Stimulated activated naive CD8-positive, alpha-beta T cell treated with anti-CD3 and anti-CD28 coated beads, Interleukin-15, Interleukin-2, amounts not matched to agents 100 ng/mL and 50 ng/mL, for 24 hours (primary cell): Measurements from ENCODE around the gene FAM174B.
A peak's percentile ranks its signal among the peaks of the same experiment; 100 is the strongest.

Source experiments
- H3K27ac Mint-ChIP-seq: one replicate; pipeline ENCODE4 v1.8.0; 2021; ENCODE audit warnings: mild to moderate bottlenecking, mixed read lengths
- H3K27me3 Mint-ChIP-seq: one replicate; pipeline ENCODE4 v1.8.0; 2021; ENCODE audit warnings: mixed read lengths
- H3K36me3 Mint-ChIP-seq: one replicate; pipeline ENCODE4 v1.8.0; 2021; ENCODE audit warnings: low read depth, mixed read lengths
- H3K4me1 Mint-ChIP-seq: one replicate; pipeline ENCODE4 v1.8.0; 2021; ENCODE audit warnings: low read depth, mixed read lengths
- H3K4me3 Mint-ChIP-seq: one replicate; pipeline ENCODE4 v1.8.0; 2021; ENCODE audit warnings: mild to moderate bottlenecking, mixed read lengths
- H3K9me3 Mint-ChIP-seq: one replicate; pipeline ENCODE4 v1.8.0; 2021; ENCODE audit warnings: mixed read lengths

The FAM174B gene

DNA sequence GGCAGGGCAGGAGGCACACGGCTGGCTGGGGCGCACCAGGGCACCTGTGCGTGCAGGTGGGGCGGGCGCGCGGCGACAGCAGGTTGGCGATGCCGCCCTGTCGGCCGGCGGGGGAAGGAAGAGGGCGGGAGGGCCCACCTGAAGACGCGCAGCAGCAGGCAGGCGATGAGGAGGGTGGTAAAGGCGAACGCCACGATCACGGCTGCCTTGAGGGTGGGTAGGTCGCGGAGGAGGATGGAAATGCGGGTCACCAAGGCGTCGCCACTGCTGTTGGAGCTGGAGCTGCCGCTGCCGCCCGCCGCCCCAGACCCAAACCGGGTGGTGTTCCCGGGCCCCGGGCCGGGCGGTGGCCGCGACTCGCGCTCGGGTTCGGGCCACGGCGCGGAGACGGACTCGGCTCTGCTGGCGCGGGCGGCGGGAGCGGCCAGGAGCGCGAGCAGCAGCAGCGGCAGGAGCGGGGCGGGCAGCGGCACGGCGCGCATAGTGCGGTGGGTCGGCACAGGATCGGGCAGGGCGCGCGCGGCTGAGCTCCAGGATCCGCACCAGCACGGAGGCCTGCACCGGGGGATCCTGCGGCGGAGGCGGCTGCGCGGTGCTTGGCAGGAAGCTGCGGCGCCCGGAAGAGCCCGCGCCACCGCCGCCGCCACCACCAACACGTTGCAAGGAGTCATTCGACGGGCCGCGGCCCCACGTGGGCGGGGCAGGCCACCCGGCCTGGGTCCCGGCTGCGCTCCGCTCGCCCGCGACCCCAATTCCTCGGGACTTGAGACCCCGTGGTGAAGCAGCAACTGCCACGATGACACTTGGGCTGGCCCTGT is at the start of gene FAM174B:
Gene FAM174B (minus strand): TSS at position 598 of the 818 bp plus-strand sequence.
- H3K9me3 Mint-ChIP-seq = no peaks in the 10 kb centered on the region
- no peaks in the 10 kb centered on the region for H3K36me3 Mint-ChIP-seq
- H3K27me3 Mint-ChIP-seq = peaks cover 43% of the 10 kb centered on the region
- peaks cover 9% of the 10 kb centered on the region for H3K4me1 Mint-ChIP-seq
- no peak within 1 kb of the TSS for H3K27ac Mint-ChIP-seq
- peak within 1 kb of the TSS; percentile 77 for H3K4me3 Mint-ChIP-seq

DNA sequence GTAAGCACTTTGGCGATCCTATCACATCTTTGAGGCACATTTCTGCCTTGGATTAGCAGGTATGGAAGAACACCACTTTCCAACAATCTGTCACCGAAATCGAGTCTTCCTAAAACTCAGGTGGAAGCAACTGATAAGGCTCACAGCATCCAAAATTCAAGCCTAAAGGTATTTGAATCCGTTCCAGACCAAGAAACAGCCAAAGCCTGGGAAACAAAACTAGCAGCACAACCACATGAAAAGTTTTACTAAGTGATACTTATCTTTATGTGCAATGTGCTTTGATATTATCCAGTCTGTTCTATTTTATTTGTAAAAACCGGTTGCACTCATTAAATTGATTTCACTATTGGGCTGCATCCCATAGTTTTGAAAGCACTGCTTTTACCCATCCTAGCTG is 40.5 kb upstream of the FAM174B start:
- Mint-ChIP-seq H3K4me3 (no peak overlapping the region), H3K36me3 (peaks cover 4% of the 10 kb centered on the region), H3K27me3 (peaks cover 13% of the 10 kb centered on the region), H3K4me1 (no peaks in the 10 kb centered on the region), H3K9me3 (no peaks in the 10 kb centered on the region), H3K27ac (no peak overlapping the region)

DNA sequence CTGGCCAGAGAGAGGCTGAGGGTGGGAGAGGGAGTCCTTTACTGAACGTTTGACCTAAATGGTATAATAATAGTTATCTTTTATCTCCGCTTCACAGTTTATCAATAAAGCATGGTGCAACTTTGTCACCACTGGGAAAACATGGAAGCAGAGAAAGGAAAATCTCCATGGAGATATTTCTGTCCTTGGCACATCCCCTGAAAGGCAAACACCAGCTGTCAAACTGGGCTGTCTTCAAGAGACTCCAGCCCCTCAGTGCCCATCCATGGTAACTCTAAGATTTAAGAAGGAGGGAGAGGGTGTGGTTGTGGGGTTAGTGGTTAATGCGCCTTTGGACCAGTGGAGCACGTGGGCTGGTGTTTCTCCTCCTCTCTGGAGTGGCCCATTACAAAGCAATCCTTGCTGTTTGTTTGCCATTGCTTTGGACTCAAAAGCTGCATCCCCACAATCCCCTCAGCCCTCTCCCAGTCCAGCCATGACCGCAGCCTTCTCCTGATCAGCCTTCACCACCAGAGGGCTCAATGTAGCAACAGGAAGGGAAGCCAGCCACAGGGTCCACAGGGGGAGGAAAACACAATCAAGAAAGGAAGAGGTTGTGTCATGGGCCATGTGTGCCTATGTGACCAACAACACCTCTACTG is 38.2 kb upstream of the FAM174B start:
- Mint-ChIP-seq H3K9me3 (no peaks in the 10 kb centered on the region), H3K4me1 (no peaks in the 10 kb centered on the region), H3K27me3 (peaks cover 23% of the 10 kb centered on the region), H3K36me3 (peaks cover 3% of the 10 kb centered on the region), H3K4me3 (no peak overlapping the region), H3K27ac (no peak overlapping the region)

DNA sequence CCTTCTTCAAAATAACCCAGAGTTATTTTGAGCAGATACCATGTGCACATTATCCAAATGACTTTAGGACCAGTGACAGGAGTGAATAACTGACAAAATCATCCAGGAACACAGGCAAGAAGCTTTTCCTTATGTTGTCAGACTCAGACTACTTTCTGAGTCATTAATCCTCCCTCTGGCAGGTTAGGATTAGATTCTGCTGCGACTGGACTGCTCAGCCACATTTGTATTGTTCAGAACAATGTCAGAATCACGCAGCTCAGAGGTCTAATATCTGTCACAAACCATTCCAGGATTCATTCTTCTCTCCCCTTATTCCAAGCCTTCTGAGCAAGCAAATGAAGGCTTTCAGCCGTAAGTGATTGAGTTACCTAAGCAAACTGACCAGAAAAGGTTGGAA is 34.8 kb upstream of the FAM174B start:
- Mint-ChIP-seq H3K27me3 (peaks cover 15% of the 10 kb centered on the region), H3K4me1 (no peaks in the 10 kb centered on the region), H3K36me3 (no peaks in the 10 kb centered on the region), H3K9me3 (peaks cover 8% of the 10 kb centered on the region), H3K4me3 (no peak overlapping the region), H3K27ac (no peak overlapping the region)

DNA sequence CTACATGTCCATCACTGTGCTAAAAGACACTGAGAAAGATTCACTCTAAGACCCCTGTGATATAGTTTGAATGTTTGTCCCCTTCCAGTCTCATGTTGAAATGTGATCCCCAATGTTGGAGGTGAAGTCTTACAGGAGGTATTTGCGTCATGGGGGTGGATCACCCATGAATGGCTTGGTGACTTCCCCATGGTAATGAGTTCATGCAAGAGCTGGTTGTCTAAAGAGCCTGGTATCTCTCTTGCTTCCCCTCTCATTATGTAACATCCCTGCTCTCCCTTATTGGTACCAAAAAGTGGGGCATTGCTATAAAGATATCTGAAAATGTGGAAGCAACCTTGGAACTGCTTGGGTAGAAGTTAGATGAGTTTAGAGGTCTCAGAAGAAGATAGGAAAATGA is 32.2 kb upstream of the FAM174B start:
- Mint-ChIP-seq H3K27me3 (peaks cover 15% of the 10 kb centered on the region), H3K27ac (no peak overlapping the region), H3K9me3 (peaks cover 8% of the 10 kb centered on the region), H3K4me1 (no peaks in the 10 kb centered on the region), H3K4me3 (no peak overlapping the region), H3K36me3 (no peaks in the 10 kb centered on the region)

DNA sequence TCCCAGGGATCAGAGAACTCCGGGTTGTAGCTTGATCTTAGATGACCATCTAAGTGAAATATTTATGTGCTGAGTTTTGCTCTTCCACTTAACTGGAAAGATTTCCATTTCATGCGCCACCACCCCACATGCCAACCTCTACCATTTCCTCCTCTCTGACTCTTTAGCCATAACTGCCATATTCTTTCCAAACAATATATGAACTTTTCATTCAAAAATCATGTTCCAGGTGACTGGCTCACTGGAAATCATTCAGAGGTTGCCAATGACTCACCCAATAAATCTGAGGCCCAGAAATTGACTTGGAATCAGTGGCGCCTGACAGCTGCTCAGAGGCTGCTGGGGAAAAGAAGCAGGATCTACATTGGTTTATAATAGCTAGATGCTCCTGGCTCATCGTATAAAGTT is 31.6 kb upstream of the FAM174B start:
- H3K27me3 Mint-ChIP-seq = peaks cover 15% of the 10 kb centered on the region
- H3K4me3 Mint-ChIP-seq = no peak overlapping the region
- H3K4me1 Mint-ChIP-seq = no peaks in the 10 kb centered on the region
- H3K36me3 Mint-ChIP-seq = no peaks in the 10 kb centered on the region
- H3K9me3 Mint-ChIP-seq = peaks cover 8% of the 10 kb centered on the region
- no peak overlapping the region for H3K27ac Mint-ChIP-seq

DNA sequence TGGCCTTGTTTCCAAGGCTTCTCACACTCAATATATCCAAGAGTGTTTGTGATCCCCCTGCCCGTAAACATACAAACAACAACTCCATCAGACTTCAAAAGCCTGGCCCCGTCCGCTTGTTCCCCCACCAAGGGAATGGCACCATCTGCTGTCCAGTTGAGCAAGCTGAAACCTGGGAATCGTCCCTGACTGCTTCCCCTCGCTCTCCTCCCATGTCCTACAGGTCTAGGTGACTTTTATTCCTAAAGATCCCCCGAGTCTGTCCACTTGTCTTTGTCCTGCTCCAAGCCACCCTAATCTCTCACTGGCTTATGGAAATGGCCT is 27.9 kb upstream of the FAM174B start:
- Mint-ChIP-seq H3K4me3 (no peak overlapping the region), H3K27ac (no peak overlapping the region), H3K9me3 (peaks cover 8% of the 10 kb centered on the region), H3K4me1 (no peaks in the 10 kb centered on the region), H3K36me3 (no peaks in the 10 kb centered on the region), H3K27me3 (peaks cover 11% of the 10 kb centered on the region)

DNA sequence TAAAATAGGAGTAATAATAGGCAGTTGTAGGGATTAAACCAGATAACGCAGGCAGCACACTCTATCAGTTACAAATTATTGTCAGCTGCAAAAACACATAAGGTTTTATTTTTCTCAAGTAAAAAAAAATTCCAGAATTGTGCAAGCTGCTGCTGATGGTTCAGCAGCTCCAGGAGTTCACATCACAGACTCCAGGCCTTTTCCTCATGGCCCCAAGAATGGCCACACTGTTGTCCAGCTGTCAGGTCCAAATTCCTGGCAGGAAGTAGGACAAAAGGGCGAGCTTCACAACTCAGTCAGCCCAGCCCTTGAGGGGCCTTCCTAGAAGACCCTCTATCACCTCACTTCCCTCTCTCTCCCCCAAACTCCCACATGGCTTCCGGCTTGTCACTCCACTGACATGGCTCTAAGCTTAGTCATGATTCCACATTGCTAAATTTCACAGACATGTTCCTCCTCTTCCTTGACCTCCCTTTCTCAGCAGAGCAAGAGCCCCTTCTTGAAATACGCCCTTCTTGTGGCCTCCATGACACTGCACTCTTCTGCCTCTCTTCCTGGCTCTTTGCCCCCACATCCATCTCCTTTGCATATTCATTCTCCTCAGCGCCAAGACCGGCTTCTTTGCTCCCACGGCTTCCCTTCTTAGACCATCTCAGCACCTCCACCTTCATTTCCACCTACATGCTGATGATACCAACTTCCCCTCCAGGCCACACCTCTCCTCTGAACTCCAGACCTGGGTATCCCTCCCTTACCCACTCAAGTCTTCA is 27.4 kb upstream of the FAM174B start:
- no peak overlapping the region for H3K4me3 Mint-ChIP-seq
- H3K9me3 Mint-ChIP-seq = peaks cover 3% of the 10 kb centered on the region
- no peaks in the 10 kb centered on the region for H3K36me3 Mint-ChIP-seq
- no peak overlapping the region for H3K27ac Mint-ChIP-seq
- no peaks in the 10 kb centered on the region for H3K4me1 Mint-ChIP-seq
- H3K27me3 Mint-ChIP-seq = peaks cover 15% of the 10 kb centered on the region

DNA sequence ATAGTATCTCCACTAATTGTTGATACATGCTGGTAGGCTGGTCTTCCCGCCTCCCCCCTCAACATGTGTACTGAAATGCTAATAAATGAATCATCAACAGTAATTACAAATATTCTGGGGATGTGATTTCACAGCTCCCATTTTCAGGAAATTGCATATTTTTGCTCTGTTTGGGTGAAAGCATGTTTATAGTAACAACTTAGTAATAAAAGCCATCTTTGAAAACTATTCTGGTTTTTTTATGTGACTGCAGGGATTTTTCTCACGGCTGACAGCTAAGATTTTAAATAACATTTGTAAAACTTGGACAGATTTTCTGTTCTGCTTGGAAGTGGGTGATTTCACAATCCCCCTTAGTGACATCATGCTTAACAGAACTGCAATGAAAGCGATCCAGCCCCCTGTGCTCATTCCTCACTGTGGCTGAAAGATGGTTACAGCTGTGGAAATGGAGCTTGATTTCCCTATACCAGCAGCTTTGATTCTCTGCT is 25.6 kb upstream of the FAM174B start:
- H3K27ac Mint-ChIP-seq = no peak overlapping the region
- H3K9me3 Mint-ChIP-seq = no peaks in the 10 kb centered on the region
- H3K4me3 Mint-ChIP-seq = no peak overlapping the region
- no peaks in the 10 kb centered on the region for H3K4me1 Mint-ChIP-seq
- peaks cover 12% of the 10 kb centered on the region for H3K27me3 Mint-ChIP-seq
- H3K36me3 Mint-ChIP-seq = no peaks in the 10 kb centered on the region

DNA sequence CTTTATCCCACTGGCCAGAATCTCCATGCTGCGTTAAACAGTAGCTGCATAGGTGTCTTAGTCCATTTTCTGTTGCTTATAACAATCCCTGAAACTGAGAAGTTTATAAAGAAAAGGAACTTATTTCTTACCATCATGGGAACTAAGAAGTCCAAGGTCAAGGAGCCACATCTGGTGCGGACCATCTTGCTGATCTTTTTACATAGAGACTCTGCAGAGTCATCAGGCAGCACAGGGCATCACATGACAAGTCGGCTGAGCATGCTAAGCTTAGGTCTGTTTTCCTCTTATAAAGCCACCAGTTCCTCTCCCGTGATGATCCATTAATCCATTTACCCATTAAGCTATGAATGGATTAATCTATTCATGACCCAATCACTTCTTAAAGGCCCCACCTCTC is 22.4 kb upstream of the FAM174B start:
- Mint-ChIP-seq H3K9me3 (no peaks in the 10 kb centered on the region), H3K27ac (no peak overlapping the region), H3K4me1 (no peaks in the 10 kb centered on the region), H3K27me3 (peaks cover 12% of the 10 kb centered on the region), H3K36me3 (no peaks in the 10 kb centered on the region), H3K4me3 (no peak overlapping the region)

DNA sequence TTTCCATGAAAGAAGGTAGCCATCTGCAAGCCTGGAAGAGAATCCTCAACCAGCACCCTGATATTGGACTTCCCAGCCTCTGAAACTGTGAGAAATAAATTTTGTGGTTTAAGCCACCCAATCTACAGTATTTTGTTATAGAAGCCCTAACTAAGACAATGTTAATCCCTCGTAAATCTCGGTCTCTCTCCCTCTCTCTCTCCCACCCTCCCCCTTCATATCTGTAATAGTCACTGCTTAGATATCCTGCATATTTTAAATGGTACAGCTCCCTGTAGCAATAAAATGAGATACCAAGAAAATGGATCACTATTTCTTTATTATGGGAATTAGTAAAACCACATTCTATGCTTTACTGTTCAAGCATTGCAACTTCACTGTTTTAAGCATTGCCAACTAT is 21.0 kb upstream of the FAM174B start:
- Mint-ChIP-seq H3K27me3 (peaks cover 12% of the 10 kb centered on the region), H3K4me1 (no peaks in the 10 kb centered on the region), H3K36me3 (no peaks in the 10 kb centered on the region), H3K9me3 (no peaks in the 10 kb centered on the region), H3K4me3 (no peak overlapping the region), H3K27ac (no peak overlapping the region)

DNA sequence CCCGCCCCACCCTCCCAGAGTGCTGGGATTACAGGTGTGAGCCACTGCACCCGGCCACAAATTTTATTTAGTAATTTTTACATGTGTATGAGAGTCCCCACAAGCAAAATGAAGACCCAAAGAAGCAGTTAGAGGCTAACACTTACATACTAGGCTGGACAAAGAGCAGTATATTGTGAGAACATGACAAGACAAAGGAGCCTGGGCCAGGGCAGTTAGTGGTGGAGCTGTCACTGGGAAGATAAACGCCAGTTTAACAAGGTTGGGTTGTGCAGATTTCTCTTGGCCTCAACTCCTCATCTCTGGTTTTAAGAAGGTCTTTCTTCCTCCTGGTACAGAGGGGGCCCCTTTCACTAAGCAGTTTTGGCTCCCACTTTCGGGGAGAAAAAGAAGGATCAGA is 19.9 kb upstream of the FAM174B start:
- H3K27me3 Mint-ChIP-seq = peaks cover 12% of the 10 kb centered on the region
- H3K4me1 Mint-ChIP-seq = no peaks in the 10 kb centered on the region
- no peak overlapping the region for H3K27ac Mint-ChIP-seq
- no peaks in the 10 kb centered on the region for H3K36me3 Mint-ChIP-seq
- H3K9me3 Mint-ChIP-seq = no peaks in the 10 kb centered on the region
- no peak overlapping the region for H3K4me3 Mint-ChIP-seq

DNA sequence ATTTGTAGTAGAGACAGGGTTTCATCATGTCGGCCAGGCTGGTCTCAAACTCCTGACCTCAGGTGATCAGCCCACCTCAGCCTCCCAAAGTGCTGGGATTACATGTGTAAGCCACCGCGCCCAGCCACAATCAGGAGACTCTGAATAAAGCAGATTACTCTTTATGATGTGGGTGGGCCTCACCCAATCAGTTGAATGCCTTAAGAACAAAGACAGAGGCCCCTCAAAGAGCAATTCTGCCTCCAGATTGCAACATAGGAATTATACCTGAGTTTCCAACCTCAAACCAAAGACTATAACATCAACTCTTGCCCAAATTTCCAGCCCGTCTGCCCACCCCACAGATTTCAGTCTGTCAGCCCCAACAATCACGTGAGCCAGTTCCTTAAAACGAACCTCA is 18.8 kb upstream of the FAM174B start:
- Mint-ChIP-seq H3K27me3 (peaks cover 10% of the 10 kb centered on the region), H3K36me3 (no peaks in the 10 kb centered on the region), H3K4me1 (no peaks in the 10 kb centered on the region), H3K9me3 (no peaks in the 10 kb centered on the region), H3K27ac (no peak overlapping the region), H3K4me3 (no peak overlapping the region)

DNA sequence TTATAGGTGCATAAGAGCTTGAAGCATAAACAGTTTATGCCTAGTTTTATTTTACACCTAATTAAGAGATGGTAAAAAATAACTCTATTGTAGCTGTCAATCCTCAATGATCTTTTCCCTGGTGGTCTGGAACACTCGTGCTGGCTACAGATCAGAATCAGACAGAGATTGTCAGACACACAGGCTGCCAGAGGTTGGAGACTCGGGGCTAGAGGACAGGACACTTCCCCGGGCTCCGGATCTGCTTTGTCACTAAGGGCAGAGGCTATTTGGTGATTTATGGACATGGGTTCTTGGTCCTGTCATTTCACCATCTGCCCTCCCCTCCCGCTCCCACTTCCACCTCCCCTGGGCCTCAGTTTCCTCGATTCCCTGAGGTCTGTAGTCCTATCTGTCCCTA is 16.5 kb upstream of the FAM174B start:
- Mint-ChIP-seq H3K27me3 (peaks cover 3% of the 10 kb centered on the region), H3K36me3 (no peaks in the 10 kb centered on the region), H3K4me3 (no peak overlapping the region), H3K9me3 (no peaks in the 10 kb centered on the region), H3K4me1 (no peaks in the 10 kb centered on the region), H3K27ac (no peak overlapping the region)

DNA sequence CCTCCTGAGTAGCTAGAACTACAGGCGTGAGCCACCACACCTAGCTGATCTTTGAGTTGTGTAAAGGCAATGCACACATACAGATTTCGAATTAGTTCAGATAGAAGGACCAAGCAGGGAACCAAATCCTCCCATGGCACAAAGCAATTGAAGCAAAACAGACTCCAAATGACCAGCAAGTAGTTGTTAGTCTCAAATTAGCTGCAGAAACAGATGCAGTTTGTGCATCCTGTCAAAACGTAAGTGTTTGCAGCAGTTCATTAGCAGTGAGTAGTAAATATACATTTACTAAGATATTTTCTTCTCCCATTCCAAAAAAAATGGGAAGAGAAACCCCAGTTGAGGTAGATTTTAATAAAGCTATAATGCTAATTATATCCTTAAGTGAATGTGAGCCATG is 15.8 kb upstream of the FAM174B start:
- Mint-ChIP-seq H3K4me1 (no peaks in the 10 kb centered on the region), H3K27ac (no peak overlapping the region), H3K36me3 (no peaks in the 10 kb centered on the region), H3K4me3 (no peak overlapping the region), H3K9me3 (no peaks in the 10 kb centered on the region), H3K27me3 (peaks cover 3% of the 10 kb centered on the region)
